Activated T-cell treated with anti-CD3 and anti-CD28 coated beads, Interleukin-2, amount 50 U/mL, for 4 hours (primary cell): ENCODE measurements around the gene ARNT2. TPM values are rescaled to one million over a fixed set of nuclear protein-coding genes. Genes with fewer than 3 reads are reported as not detected.

ENCODE experiments used
- ATAC-seq, 2 donors: fragments of 200-7000 bp; cut with Tn5 transposase; one replicate each; pipeline ENCODE4 v1.10.0; 2021
- DNase-seq: peaks from one replicate; pipeline ENCODE4 v3.0.0-alpha.2; 2020
- H3K27me3 Mint-ChIP-seq: one replicate; pipeline ENCODE4 v1.8.0; 2021; ENCODE audit warnings: low read depth, mixed read lengths
- H3K36me3 Mint-ChIP-seq: one replicate; pipeline ENCODE4 v1.8.0; 2022; ENCODE audit warnings: mixed read lengths; ENCODE audit not compliant: insufficient read depth
- H3K4me1 Mint-ChIP-seq: one replicate; pipeline ENCODE4 v1.8.0; 2021; ENCODE audit warnings: low read depth, mixed read lengths
- H3K4me3 Mint-ChIP-seq: one replicate; pipeline ENCODE4 v1.8.0; 2021; ENCODE audit warnings: mild to moderate bottlenecking, moderate library complexity, mixed read lengths
- H3K9me3 Mint-ChIP-seq: one replicate; pipeline ENCODE4 v1.8.0; 2021; ENCODE audit warnings: mixed read lengths
- total RNA-seq, 3 donors: library from RNA; stranded (reverse); gene quantifications; one replicate each; pipeline ENCODE4 v1.2.1, GENCODE V29; 2021

Gene ARNT2
- total RNA-seq, 3 donors from 2014 or later, result 0.11 to 0.15 TPM; not detected in 1

- Mint-ChIP-seq H3K9me3 (no peaks in the 10 kb centered on the region), H3K27me3 (peaks cover 9% of the 10 kb centered on the region), H3K4me3 (no peak overlapping the region), H3K36me3 (no peaks in the 10 kb centered on the region), H3K4me1 (no peaks in the 10 kb centered on the region)
- ATAC-seq, result no peak
- DNase-seq, result no peak
These were observed 192.9 kb downstream of the ARNT2 start for GRCh38 chr15:80597076-80597475.

DNA sequence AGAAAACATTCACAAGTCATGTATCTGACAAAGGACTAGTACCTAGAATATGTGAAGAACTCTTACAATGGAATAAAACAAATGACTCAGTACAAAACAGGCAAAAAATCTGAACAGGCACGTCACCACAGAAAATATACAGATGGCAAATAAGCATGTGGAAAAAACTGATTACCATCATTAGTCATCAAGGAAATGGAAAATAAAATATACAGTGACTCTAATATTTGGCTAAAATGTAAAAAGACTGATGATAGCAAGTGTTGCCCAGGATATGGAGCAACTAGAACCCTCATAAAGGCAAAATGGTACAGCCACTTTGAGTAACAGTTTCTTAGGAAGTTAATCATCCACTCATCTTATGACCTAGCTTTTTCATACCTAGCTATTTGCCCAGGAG, 195.2 kb downstream of the ARNT2 start:
- ATAC-seq, result no peak
- Mint-ChIP-seq H3K27me3 (peaks cover 9% of the 10 kb centered on the region), H3K9me3 (no peaks in the 10 kb centered on the region), H3K4me1 (no peaks in the 10 kb centered on the region), H3K4me3 (no peak overlapping the region), H3K36me3 (no peaks in the 10 kb centered on the region)
- no peak for DNase-seq

GRCh38 chr15:80600626-80601025, 196.4 kb downstream of the ARNT2 start:
- no peak overlapping the region for H3K4me3 Mint-ChIP-seq
- no peaks in the 10 kb centered on the region for H3K36me3 Mint-ChIP-seq
- H3K27me3 Mint-ChIP-seq, result peaks cover 15% of the 10 kb centered on the region
- ATAC-seq, result no peak
- no peaks in the 10 kb centered on the region for H3K4me1 Mint-ChIP-seq
- no peak for DNase-seq
- no peaks in the 10 kb centered on the region for H3K9me3 Mint-ChIP-seq

GRCh38 chr15:80601256-80601655, 197.1 kb downstream of the ARNT2 start:
- no peak for ATAC-seq
- Mint-ChIP-seq H3K4me1 (no peaks in the 10 kb centered on the region), H3K27me3 (peaks cover 17% of the 10 kb centered on the region), H3K36me3 (no peaks in the 10 kb centered on the region), H3K9me3 (no peaks in the 10 kb centered on the region), H3K4me3 (no peak overlapping the region)
- no peak for DNase-seq

GRCh38 chr15:80604583-80605575, 200.7 kb downstream of the ARNT2 start:
- H3K4me1 Mint-ChIP-seq, result no peaks in the 10 kb centered on the region
- no peak for ATAC-seq
- peaks cover 18% of the 10 kb centered on the region for H3K27me3 Mint-ChIP-seq
- H3K4me3 Mint-ChIP-seq, result no peak overlapping the region
- DNase-seq, result no peak
- no peaks in the 10 kb centered on the region for H3K9me3 Mint-ChIP-seq
- H3K36me3 Mint-ChIP-seq, result no peaks in the 10 kb centered on the region

- ATAC-seq, result no peak
- peaks cover 17% of the 10 kb centered on the region for H3K27me3 Mint-ChIP-seq
- H3K36me3 Mint-ChIP-seq, result no peaks in the 10 kb centered on the region
- no peaks in the 10 kb centered on the region for H3K9me3 Mint-ChIP-seq
- DNase-seq, result no peak
- H3K4me1 Mint-ChIP-seq, result no peaks in the 10 kb centered on the region
- no peak overlapping the region for H3K4me3 Mint-ChIP-seq
These were observed 201.5 kb downstream of the ARNT2 start for GRCh38 chr15:80605591-80606150.

GRCh38 chr15:80606511-80607071, 202.4 kb downstream of the ARNT2 start:
- Mint-ChIP-seq H3K4me1 (no peaks in the 10 kb centered on the region), H3K9me3 (no peaks in the 10 kb centered on the region), H3K4me3 (no peak overlapping the region), H3K36me3 (no peaks in the 10 kb centered on the region), H3K27me3 (peaks cover 17% of the 10 kb centered on the region)
- no peak for ATAC-seq
- DNase-seq, result no peak

DNA sequence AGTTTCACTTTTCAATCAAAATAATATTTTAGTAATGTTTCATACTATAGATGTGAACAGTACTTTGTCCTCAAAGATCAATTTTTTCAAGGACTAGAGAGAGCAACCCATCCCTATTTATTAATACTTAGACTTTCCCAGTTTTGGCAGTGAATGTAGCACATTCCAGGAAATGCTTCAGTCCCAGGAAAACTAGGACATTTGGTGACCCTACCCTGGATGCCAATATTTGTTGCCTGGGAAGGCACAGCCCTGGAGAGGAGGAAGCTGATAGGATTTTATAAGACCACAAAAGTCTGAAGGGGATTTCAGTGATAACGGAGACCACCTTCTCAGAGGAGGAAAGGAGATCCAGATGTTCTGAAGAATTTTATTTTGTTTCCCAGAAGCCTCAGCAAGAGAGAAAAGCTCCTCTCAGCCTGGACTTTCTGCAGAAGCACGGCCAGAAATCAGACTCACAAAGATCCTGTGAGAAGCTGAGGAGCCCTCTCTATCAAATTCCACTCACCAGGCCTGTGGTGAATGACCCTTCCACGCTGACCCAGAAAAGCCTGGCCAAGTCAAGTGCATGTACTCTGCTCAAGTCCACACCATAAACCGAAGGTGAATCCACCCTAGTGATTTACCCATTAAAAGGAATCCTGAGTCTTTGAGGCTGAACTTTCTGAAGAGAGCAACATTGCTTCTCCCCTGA, 203.3 kb downstream of the ARNT2 start:
- H3K36me3 Mint-ChIP-seq, result no peaks in the 10 kb centered on the region
- no peaks in the 10 kb centered on the region for H3K9me3 Mint-ChIP-seq
- no peak for DNase-seq
- H3K4me1 Mint-ChIP-seq, result no peaks in the 10 kb centered on the region
- H3K4me3 Mint-ChIP-seq, result no peak overlapping the region
- H3K27me3 Mint-ChIP-seq, result peaks cover 17% of the 10 kb centered on the region
- ATAC-seq, result no peak

DNA sequence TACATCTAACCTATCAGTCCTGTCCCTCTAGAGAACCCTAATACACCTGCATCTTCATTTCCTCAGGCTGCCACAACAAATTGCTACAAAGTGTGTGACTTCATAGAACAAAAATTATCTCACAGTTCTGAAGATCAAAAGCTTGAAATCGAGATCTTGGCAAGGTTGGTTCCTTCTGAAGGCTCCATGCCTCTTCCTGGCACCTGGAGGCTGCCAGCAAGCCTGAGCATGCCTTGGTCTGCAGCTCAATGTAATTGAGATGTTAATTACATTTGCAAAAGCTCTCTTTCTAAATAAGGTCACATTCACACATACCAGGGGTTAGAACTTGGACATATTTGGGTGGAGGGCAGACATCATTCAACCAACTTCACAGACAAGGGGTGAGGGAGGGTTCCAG, 204.5 kb downstream of the ARNT2 start:
- Mint-ChIP-seq H3K4me1 (no peaks in the 10 kb centered on the region), H3K27me3 (peaks cover 17% of the 10 kb centered on the region), H3K36me3 (no peaks in the 10 kb centered on the region), H3K9me3 (no peaks in the 10 kb centered on the region), H3K4me3 (no peak overlapping the region)
- DNase-seq (no peak), ATAC-seq (no peak)

- no peak for ATAC-seq
These were observed 204.9 kb downstream of the ARNT2 start for GRCh38 chr15:80609091-80609490.

DNA sequence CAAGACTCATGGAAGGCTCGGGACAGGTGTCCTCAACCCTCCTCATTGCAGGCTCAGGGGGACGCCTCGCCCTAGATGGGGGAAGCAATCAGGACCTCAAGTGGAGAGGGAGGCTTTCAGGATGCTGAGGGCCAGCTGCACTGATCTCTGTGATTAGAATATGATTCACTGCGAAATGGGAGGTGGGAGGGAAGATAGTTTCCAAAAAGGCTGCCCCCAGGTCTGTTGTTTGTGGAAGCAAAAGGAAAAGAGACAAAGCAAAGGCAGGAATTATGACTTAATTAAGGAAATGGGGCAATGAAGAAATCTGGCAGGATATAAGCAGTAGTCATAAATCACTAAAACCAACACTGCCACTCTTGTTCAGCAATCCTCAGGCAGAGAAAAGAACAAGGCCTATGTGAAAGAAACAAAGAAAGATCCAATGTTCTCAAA, 205.3 kb downstream of the ARNT2 start:
- peaks cover 15% of the 10 kb centered on the region for H3K27me3 Mint-ChIP-seq
- H3K9me3 Mint-ChIP-seq, result no peaks in the 10 kb centered on the region
- H3K36me3 Mint-ChIP-seq, result no peaks in the 10 kb centered on the region
- no peaks in the 10 kb centered on the region for H3K4me1 Mint-ChIP-seq
- DNase-seq, result no peak
- H3K4me3 Mint-ChIP-seq, result no peak overlapping the region
- ATAC-seq, result no peak

More at GRCh38 chr15:80609091-80609490, 204.9 kb downstream of the ARNT2 start:
- H3K27me3 Mint-ChIP-seq, result peaks cover 17% of the 10 kb centered on the region
- H3K9me3 Mint-ChIP-seq, result no peaks in the 10 kb centered on the region
- H3K36me3 Mint-ChIP-seq, result no peaks in the 10 kb centered on the region
- no peaks in the 10 kb centered on the region for H3K4me1 Mint-ChIP-seq
- no peak for DNase-seq
- no peak overlapping the region for H3K4me3 Mint-ChIP-seq

- no peak overlapping the region for H3K4me3 Mint-ChIP-seq
- H3K9me3 Mint-ChIP-seq, result no peaks in the 10 kb centered on the region
- H3K27me3 Mint-ChIP-seq, result peaks cover 8% of the 10 kb centered on the region
- ATAC-seq, result no peak
- no peaks in the 10 kb centered on the region for H3K36me3 Mint-ChIP-seq
- DNase-seq, result no peak
- H3K4me1 Mint-ChIP-seq, result no peaks in the 10 kb centered on the region
These were observed 207.4 kb downstream of the ARNT2 start for GRCh38 chr15:80611543-80612080.

GRCh38 chr15:80612118-80612823, 208.1 kb downstream of the ARNT2 start:
- Mint-ChIP-seq H3K4me3 (no peak overlapping the region), H3K36me3 (no peaks in the 10 kb centered on the region), H3K27me3 (peaks cover 5% of the 10 kb centered on the region), H3K4me1 (no peaks in the 10 kb centered on the region), H3K9me3 (no peaks in the 10 kb centered on the region)
- no peak for ATAC-seq
- DNase-seq, result no peak
